Right ventricle myocardium superior (tissue), 1 donor: ENCODE measurements around the gene ATP1B2. TPM values are rescaled to one million over a fixed set of nuclear protein-coding genes. Genes with fewer than 3 reads are reported as not detected.
"Not testable (repeated sequence)": the region's sequence is repeated elsewhere in the genome, so short reads cannot be mapped to it uniquely, and the experiment has no call there.

Experiments
- ATAC-seq: fragments of 200-7000 bp; cut with Tn5 transposase; one replicate; pipeline ENCODE4 v1.9.1; 2020; ENCODE audit warnings: mild to moderate bottlenecking; ENCODE audit not compliant: poor library complexity
- DNase-seq: peaks from one replicate; pipeline ENCODE4 v3.0.0-alpha.2; 2020
- intact Hi-C: fragments of 100-400 bp; cut with DNase I; formaldehyde crosslinking; loops from one replicate; pipeline ENCODE4 v1.11.2; 2022
- total RNA-seq: library from RNA; stranded (reverse); fragmentation: NEBNext Ultra II Directional; extraction: Animal tissue kit (Norgen Biotek cat#: 25700); gene quantifications from one replicate; pipeline ENCODE4 v1.2.1, GENCODE V29; 2021
- donor health status: DM: no; HTN: yes; CAD: no; lungs with severe emphysema.

ATP1B2 gene
- total RNA-seq, 1 donor from 2014 or later = 3.1 TPM

DNA sequence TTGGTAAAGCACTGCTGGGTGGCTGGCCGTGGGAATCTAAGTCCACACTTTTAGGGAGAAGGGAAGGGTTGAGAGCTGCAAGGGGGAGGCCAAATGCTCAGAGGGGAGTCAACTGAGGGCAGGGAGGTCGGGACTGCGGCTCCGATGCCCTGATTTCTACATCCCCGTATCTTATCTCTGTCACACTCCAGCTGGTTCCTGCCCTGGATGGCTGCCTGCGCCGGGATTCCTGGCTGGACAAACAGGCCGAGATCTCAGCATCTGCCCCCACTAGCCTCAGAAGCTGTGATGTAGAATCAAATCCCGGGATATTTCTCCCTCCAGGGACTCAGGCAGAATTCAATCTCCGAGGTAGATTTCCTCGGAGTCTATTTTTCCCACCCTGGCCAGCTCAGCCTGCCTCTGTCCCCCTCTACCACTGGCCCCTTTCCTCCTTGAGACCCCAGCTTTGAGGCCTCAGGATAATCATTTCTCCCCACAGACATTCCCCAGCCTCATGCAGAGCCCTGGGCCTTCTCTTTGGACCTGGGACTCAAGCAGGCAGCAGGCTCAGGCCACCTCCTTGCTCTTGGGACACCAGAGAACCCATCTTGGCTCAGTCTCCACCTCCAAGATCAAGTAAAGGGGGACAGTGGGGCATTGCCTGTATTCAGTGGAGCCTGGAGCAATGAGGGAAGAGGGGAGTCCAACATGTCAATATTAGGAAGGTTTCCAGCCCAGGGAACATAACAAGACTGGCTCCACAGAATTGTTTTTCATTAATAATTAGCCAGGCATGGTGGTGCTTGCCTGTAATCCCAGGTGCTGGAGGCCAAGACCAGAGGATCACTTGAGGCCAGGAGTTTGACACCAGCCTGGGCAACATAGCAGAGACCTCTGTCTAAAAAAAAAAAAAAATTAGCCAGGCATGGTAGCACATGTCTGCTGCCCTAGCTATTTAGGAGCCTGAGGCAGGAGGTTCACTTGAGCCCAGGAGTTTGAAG lies 19.0 kb upstream of the ATP1B2 start:
- intact Hi-C loops = loop anchor here (2.0 kb wide), 1 partner anchor 57 kb away; the partner anchor contains the start of gene WRAP53
- DNase-seq (peak; percentile 50), ATAC-seq (no peak)

DNA sequence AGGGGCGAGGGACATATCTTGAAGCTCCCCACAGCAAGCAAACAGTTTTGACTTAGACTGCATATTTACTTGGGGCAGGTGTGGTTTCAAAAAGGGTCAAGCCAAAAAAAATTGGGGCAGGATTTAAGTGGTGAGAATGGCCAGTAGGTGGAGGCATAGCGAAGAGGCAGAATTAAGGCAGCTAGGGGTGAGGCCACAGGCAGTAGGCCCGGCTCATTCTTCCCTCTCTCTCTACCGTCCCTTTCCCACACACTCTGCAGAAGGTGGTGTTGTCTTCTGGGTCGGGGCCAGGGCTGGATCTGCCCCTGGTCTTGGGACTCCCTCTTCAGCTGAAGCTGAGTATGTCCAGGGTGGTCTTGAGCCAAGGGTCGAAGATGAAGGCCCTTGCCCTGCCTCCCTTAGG lies 18.2 kb upstream of the ATP1B2 start:
- ATAC-seq (no peak), DNase-seq (no peak)
- intact Hi-C loops = loop anchor here (2.0 kb wide), 1 partner anchor 56 kb away; the partner anchor contains the start of gene WRAP53

DNA sequence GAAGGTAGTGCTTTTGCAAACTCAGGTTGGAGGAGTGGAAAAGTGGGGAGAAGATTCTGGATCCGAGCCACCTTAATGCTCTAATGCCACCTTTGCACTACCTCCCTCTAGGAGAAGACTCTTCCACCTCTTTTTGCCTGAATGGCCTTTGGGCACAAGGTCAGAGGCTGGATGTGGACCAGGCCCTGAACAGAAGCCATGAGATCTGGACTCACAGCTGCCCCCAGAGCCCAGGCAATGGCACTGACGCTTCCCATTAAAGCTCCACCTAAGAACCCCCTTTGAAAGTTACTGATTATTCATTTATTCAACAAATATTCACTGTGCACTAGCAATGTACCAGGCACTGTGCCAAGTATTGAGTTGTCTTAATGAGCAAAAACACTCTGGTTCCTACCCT lies 17.6 kb upstream of the ATP1B2 start:
- no peak for DNase-seq
- no peak for ATAC-seq
- intact Hi-C loops = loop anchor here (2.0 kb wide), 1 partner anchor 56 kb away; the partner anchor contains the start of gene WRAP53

DNA sequence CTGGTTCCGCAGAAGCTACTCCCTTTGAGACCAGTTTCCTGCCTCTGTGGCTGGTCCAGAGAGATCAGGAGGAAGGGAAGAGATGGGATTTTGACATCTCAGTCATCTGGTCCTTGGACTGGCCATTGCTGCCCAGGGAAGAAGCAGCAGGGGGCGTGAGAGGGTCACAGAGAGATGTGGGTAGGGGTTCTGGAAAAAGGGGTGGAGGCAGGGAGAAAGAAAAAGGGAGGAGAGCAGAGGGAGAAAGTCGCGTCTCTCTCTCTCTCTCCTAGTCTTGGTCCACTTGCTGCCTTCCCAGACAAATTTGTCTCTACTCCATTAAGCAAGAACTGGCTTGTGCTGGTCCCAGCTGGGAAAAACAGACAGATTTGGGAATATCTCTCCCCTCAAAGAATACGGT lies 16.3 kb upstream of the ATP1B2 start:
- ATAC-seq (no peak), DNase-seq (peak; percentile 60)
- intact Hi-C loops = no loop called here

DNA sequence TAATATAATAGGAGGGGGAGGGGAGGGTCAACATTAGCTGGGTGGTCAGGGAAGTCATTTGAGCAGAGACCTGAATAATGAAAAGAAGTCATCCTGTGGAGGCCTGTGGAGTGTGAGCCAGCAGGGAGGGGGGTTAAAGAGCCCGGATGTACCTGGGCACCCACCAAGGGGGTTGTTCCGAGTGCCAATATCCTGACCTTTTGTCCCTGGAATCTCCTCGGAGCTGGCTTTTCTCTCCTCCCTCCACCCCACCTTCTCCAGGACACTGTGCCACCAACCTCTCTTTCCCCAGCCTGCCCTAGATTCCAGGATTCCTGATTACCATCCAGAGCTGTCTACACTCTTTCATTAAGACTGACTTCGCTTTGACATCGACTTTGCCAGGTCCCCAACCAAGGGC lies 14.6 kb upstream of the ATP1B2 start:
- intact Hi-C loops = no loop called here
- ATAC-seq = no peak
- DNase-seq = no peak

DNA sequence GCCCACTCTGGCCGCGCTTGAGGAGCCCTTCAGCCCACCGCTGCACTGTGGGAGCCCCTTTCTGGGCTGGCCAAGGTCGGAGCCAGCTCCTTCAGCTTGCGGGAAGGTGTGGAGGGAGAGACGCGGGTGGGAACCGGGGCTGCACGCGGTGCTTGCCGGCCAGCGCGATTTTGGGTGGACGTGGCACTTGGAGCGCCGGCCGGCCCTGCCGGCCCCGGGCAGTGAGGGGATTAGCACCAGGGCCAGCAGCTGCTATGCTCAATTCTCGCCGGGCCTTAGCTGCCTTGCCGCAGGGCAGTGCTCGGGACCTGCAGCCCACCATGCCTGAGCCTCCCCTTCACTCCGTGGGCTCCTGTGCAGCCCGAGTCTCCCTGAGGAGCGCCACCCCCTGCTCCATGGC lies 9.9 kb upstream of the ATP1B2 start:
- no peak for ATAC-seq
- intact Hi-C loops = no loop called here
- no peak for DNase-seq

DNA sequence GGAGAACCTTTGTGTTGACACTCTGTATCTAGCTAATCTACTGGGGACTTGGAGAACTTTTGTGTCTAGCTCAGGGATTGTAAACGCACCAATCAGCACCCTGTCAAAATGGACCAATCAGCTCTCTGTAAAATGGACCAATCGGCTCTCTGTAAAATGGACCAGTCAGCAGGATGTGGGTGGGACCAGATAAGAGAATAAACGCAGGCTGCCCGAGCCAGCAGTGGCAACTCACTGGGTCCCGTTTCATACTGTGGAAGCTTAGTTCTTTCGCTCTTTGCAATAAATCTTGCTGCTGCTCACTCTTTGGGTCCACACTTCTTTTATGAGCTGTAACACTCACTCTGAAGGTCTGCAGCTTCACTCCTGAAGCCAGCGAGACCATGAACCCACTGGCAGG lies 9.1 kb upstream of the ATP1B2 start:
- DNase-seq, ATAC-seq, intact Hi-C loops: not testable (repeated sequence)

DNA sequence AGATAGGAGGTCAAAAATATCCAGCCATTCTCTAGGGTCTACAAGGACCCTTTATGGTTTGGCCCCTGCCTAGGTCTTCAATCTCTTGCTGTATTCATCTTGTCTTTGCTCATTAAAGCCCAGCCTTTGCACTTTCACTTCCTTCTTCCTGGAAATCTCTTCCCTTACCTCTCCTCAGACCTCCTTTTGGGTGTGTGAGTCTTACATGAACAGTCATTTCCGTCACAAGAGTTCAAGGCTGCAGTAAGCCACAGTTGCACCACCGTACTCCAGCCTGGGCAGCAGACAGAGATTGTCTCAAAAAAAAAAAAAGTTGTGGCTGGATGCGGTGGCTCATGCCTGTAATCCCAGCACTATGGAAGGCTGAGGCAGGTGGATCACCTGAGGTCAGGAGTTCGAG lies 6.0 kb upstream of the ATP1B2 start:
- intact Hi-C loops = no loop called here

DNA sequence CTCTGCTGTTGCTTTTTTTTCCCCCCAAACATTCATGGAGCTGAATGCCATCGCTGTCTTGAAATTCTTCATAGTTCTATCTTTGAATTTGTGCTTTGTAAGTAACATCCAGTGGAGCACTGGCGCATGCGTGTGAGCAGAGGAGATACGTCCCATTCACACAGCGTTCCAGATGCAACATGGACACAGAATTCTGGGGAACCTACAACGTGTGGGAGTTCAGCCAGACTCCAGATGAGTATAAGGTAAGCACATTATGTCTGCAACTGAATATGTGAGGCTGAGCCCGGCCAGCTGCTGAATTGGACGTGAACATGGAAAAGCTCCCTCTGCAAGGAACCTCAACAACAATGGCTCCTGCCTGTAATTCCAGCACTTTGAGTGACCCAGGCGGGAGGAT lies 4.3 kb upstream of the ATP1B2 start:
- ATAC-seq (no peak), DNase-seq (no peak)
- intact Hi-C loops = no loop called here

More for the DNA sequence above, 6.0 kb upstream of the ATP1B2 start:
- no peak for DNase-seq
- ATAC-seq = no peak

DNA sequence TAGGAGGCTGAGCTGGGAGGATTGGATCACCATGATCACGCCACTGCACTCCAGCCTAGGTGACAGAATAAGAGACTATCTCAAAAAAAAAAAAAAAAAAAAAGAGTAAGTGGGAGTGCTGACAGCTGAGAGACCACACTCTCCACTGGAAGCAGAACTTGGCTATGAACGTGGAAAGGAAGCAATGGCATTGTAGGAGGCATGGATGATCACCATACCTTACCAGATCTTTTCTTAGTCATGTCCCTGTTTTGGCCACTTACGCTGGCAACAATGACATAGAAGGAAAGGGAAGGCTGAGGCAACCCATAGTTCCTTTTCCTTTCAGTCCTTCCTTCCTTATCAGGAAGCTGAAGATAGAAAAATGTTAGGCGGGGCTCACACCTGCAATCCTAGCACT lies 3.7 kb upstream of the ATP1B2 start:
- no peak for DNase-seq
- intact Hi-C loops = no loop called here
- ATAC-seq = no peak

DNA sequence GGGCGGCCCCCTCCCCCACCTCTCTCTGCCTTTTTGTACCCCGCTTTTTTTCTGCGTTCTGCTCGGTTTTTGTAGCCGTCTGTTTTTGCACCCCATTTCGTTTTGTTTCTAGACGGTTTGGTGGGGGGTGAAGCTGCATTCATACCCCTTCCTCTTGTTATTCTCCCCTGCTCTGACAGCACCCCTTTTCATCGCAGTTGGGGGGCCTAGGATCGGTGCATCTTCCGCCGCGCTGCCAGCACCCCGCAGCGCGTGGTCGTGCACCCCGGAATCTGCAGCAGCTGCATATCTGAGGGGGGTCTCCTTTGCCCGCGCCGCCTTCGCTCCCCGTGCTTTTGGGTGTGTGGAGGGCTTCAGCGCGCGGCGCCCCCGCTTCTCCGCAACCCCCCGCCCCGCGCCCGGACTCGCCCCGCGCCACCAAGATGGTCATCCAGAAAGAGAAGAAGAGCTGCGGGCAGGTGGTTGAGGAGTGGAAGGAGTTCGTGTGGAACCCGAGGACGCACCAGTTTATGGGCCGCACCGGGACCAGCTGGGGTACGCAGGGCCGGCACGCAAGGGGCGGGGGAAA lies 455 bp downstream of the ATP1B2 start:
- intact Hi-C loops = no loop called here
- ATAC-seq (peak; percentile 16), DNase-seq (no peak)

DNA sequence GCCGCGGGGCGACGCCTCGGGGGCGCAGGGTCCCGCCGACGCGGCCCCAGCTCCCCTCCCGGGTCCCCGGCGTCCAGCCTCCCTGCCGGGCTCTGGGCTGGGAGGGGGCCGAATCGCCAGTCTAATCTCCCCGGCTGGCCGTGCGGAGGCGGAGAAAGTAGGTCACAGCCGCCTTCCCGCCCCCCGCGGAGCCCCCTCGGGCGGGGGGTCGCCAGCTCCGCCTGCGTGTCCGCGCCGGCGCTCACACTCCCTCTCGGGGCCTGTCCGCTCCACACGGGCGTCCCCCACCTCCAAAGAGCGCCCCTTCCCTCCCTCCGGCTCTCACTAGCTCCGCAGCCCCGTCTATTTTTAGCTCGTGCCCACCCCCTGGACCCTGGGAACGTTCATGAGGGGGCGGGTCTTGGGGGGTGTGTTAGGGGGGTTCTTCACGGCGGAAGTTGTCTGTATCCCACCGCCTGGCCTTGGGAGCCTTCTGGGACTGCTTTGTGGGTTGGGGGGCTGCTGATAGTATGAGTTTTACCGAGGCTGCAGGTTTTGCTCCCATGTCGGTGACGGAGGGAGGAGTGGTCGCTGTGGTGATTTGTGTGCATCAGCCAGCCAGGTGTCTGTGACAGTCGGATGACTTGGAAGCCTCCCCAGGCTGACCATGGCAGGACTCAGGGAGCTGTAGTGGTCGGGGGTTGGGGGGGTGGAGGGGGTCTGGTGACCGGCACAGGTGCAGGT lies 1.1 kb downstream of the ATP1B2 start:
- DNase-seq (no peak), ATAC-seq (peak; percentile 32)
- intact Hi-C loops = no loop called here

DNA sequence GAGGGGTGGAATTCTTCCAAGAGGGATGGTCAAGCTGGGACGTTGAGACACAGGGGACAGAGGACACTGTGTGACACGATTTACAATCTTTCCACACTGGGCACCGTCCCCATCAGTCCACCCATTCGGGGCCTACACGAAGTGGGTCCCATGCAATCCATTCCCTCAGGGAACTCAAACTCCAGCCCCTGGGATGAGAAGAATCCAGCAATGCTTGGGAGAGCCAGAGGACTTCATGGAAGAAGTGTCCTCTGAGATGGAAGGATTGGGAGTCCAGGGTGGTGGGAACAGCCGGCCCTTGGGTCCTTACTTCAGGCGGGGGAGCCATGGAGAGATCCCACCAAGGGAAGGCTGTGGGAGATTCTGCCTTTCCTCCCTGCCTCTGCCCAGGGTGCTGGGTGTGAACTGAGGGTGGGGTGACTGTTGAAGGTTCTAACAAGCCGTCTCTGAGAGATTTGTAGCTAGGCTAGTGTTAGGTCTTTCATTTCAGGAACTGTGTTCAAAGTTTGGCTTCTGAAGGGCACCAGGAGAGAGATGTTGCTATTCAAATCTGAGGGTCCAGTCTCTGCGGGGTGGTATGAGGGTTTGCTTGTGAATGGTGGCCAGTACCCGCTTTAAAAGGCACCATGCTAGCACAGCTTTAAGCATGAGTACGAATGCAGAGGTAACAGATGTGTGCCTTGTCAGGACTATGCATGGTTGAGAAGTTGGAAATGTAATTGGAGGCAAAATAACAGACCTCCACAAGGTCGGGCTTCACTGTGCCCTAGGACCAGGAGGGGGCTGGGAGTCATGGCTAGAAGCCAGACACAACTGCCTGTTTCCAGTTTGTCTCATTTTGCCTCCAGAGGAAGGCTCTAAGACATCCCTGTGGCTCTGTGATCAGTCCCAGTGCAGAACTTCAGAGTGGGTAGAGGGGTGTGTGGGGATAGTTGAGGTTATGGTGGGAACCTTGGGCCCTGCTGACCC lies 1.9 kb downstream of the ATP1B2 start:
- intact Hi-C loops = no loop called here
- no peak for ATAC-seq

DNA sequence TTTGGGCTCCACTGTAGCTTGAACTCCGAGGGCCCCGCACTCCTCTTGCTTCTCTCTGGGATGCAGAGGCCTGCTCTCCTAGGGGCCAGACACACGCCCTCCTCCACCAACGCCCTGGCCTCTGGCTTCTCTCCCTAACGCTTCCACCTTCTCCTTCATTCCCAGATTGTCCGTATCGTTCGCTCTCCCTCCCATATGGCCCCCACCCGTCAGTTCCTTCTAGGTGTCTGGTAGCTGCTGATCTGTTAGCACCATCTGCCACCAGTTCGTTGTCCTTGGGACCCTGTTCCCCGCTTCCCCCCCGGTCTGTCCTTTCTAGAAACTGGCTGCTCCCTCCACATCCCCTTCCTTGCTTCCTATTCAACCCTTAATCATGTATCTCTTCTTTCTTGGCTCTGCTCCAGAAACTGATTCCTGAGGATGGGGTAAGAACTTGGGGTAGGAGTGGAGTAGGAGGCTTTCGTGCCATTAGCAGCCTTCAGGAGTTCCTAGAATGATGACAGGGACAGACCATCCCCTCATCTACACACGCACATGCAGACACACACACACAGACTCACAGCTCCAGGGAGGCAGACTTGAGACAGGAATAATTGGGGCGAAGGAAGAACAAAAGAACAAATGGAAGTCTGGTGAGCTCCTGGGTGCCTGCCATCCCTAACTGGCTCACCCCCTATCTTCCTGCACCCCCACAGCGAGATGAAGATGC lies 4.3 kb downstream of the ATP1B2 start:
- intact Hi-C loops = no loop called here
- ATAC-seq = no peak
- DNase-seq = no peak

More for the DNA sequence above, 1.9 kb downstream of the ATP1B2 start:
- no peak for DNase-seq

DNA sequence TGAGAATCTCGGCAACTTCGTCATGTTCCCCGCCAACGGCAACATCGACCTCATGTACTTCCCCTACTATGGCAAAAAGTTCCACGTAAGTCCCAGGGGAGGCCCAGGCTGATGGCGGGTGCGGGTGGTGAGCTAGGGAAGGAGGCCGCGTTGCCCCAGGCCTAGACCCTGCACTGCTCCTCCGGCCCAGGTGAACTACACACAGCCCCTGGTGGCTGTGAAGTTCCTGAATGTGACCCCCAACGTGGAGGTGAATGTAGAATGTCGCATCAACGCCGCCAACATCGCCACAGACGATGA lies 4.8 kb downstream of the ATP1B2 start:
- intact Hi-C loops = no loop called here
- no peak for ATAC-seq

DNA sequence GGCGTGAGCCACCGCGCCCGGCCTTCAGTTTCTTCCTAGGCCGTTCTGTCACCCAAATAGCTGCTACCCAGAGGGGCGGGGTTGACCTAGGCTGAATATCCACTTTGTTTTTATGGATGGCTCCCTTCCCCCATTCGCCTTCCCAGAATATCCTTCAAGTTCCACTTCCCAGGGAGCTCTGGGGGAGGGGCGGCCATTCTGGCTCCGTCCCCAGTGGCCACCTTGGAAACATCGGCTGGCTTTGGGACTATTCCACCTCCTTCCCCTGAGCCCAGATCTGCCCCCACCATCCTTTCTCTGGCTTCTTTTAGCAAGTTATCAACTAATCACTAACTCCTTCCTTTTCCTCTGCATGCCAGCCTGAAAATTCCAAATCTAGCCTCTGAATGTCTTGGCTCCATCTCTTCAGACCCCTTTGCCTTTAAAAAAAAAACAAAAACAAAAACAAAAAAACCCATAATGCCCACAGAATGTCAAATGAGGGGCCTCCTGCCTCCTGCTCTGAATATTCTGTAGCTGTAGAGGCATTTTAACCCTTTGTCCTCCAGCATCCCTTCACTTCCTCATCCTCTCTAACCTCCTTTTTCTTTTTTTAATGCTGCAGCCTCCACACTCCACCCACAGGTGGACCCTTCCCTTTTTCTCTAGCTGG lies 6.4 kb downstream of the ATP1B2 start:
- ATAC-seq (peak; percentile 67), DNase-seq (peak; percentile 69)
- intact Hi-C loops = no loop called here

More for the DNA sequence above, 4.8 kb downstream of the ATP1B2 start:
- no peak for DNase-seq

DNA sequence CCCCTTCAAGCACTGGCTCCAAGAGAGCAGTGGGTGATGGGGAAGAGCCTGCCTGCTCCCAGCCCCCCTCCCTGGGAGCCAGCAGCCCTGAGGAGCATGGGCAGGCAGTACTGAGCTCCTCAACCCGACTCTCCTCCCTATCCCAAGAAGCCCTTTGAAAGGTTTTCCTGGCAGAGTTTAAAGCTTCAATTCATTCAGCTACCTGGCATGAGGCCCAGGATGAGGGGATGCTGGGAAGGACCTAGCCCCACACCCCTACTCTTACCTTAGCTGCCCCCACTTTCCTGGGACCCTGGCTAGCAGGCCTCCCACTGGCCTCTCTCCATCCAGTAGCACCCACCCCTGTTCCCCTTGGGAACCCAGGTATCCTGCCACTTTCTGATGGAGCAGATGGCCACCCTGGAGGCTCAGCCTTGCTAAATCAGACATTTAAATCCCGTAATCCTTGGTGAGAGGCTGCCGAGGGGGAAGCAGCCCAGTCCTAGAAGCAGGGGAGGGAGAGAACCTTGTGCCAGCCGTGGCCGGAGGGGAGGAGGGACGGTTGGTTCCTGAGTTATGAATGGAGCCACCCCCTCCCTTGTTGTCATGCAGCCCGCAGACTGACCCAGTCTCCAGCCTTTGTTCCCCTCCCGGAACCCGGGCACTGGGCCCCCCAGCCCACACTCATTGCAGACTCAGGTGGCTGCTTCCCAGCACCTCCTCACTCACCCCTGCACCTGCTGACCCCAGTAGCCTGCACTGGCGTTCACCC lies 17.1 kb downstream of the ATP1B2 start:
- intact Hi-C loops = no loop called here
- DNase-seq (no peak), ATAC-seq (no peak)
